Measurements from ENCODE around the gene PDZD2. TPM values are rescaled to one million over a fixed set of nuclear protein-coding genes. Genes with fewer than 3 reads are reported as not detected.

The PDZD2 gene
- total and polyA plus RNA-seq, 12 donors, result 2.2 to 10.3 (median 5.0) TPM

- no peak for TF ChIP-seq POLR2A (IDR thresholded peaks at IDR 0.05)
- TF ChIP-seq CTCF (IDR thresholded peaks at IDR 0.05), result no peak
- WGBS, 4 donors, result 79 to 91% (median 85%) methylated on average over 2 of the region's 2 CpGs
- Histone ChIP-seq H3K27me3 (no peaks in the 10 kb centered on the region), H3K4me3 (no peak overlapping the region), H3K27ac (no peak overlapping the region), H3K9me3 (replicated peaks in 1 of 3) (no peaks in the 10 kb centered on the region), H3K36me3 (replicated peaks in 1 of 2) (no peaks in the 10 kb centered on the region), H3K4me1 (replicated peaks in 1 of 2) (peaks cover 35 to 50% of the 10 kb centered on the region in 2 donors)
- no peak for DNase-seq
- intact Hi-C loops (cut with DNase I), result loop anchor here in 1 of 2 donors (10.0 kb wide), 1 partner anchor 54 kb away; no protein-coding TSS in a partner anchor
Measured at GRCh38 chr5:32158679-32158975, 519.7 kb downstream of the PDZD2 start.

GRCh38 chr5:32159328-32160072, 520.6 kb downstream of the PDZD2 start:
- DNase-seq, result no peak
- TF ChIP-seq CTCF (IDR thresholded peaks at IDR 0.05) (no peak), POLR2A (IDR thresholded peaks at IDR 0.05) (no peak)
- Histone ChIP-seq H3K9me3 (replicated peaks in 1 of 3) (no peaks in the 10 kb centered on the region), H3K4me3 (no peak overlapping the region), H3K27ac (no peak overlapping the region), H3K4me1 (replicated peaks in 1 of 2) (peaks cover 31 to 50% of the 10 kb centered on the region in 2 donors), H3K27me3 (no peaks in the 10 kb centered on the region), H3K36me3 (replicated peaks in 1 of 2) (no peaks in the 10 kb centered on the region)
- 52 to 68% (median 56%) methylated on average over 2 of the region's 2 CpGs for WGBS, 4 donors
- intact Hi-C loops (cut with DNase I), result loop anchor here in 1 of 2 donors (10.0 kb wide), 1 partner anchor 55 kb away; no protein-coding TSS in a partner anchor

DNA sequence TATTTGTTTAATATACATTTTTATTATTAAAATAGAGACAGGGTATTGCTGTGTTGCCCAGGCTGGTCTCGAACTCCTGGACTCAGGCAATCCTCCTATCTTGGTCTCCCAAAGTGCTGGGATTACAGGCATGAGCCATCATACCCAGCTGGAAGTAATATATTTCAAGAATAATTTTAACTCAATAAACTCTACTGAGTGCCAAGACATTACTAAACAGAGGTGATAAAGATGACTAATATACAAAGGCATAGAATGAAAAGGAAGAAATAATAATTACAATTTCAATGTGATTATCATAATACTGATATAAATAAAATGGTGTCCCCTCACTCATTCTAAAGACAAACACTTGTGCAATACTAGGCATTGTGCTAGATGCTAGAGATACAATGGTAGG, 521.3 kb downstream of the PDZD2 start:
- intact Hi-C loops (cut with DNase I), result no loop called here
- peaks cover 28 to 51% of the 10 kb centered on the region in 2 donors for H3K4me1 ChIP-seq (replicated peaks in 1 of 2)
- no peak overlapping the region for H3K4me3 ChIP-seq
- H3K36me3 ChIP-seq (replicated peaks in 1 of 2), result no peaks in the 10 kb centered on the region
- DNase-seq, result peak in 1 of 7 donors; percentile 9
- WGBS, 4 donors, result 83 to 89% (median 85%) methylated on average over 1 of the region's 1 CpG
- H3K27ac ChIP-seq, result no peak overlapping the region
- no peaks in the 10 kb centered on the region for H3K9me3 ChIP-seq (replicated peaks in 1 of 3)
- no peaks in the 10 kb centered on the region for H3K27me3 ChIP-seq
- TF ChIP-seq CTCF (IDR thresholded peaks at IDR 0.05) (no peak), POLR2A (IDR thresholded peaks at IDR 0.05) (no peak)

Small RNAs within 50 kb of the gene (microRNA-seq; reads per million reads assigned to microRNA genes)
- gene MIR4279, result 0 reads per million in 3 donors

Small RNAs within 50 kb of the gene (small RNA-seq; reads per million reads assigned to genes)
- gene AC025458.1, result 0 reads per million in 2 donors
- gene MIR4279, result 0 reads per million in 2 donors
- gene RF00019, result 0 reads per million in 2 donors
- gene RNU6-358P, result 0 reads per million in 2 donors
- gene RNU6-363P, result 0 reads per million in 2 donors
- 0 reads per million in 2 donors for gene RNU6-760P

Other genes starting within 250 kb of the PDZD2 start
- gene DROSHA, start 107.0 kb upstream of the PDZD2 start, total RNA-seq, result 10 to 100 TPM; 22.6 to 58.9 (median 38.9) TPM
- gene DROSHA, start 107.0 kb upstream of the PDZD2 start, polyA plus RNA-seq, result 10 to 100 TPM; 43.4 to 93.0 (median 91.7) TPM
- gene C5orf22, start 106.8 kb upstream of the PDZD2 start, total RNA-seq, result 10 to 100 TPM; 10.4 to 24.0 (median 17.6) TPM
- 10 to 100 TPM in 1 of 3 donors, 1 to 10 TPM in 2; 3.8 to 21.5 (median 5.6) TPM for gene C5orf22, start 106.8 kb upstream of the PDZD2 start, polyA plus RNA-seq